RWPE2 (cell line): Measurements from ENCODE around the gene GPR84.

Source experiments
- ATAC-seq: fragments of 200-7000 bp; cut with Tn5 transposase; 3 replicates; pipeline ENCODE4 v1.9.1; 2021; ENCODE audit warnings: low read depth
- DNase-seq: peaks from one replicate; pipeline ENCODE4 v3.0.0-alpha.2; 2020; ENCODE audit warnings: low spot score
- H3K27ac ChIP-seq: fragments of 450-650 bp; 2 replicates; pipeline ENCODE4 v1.5.1; 2017; ENCODE audit warnings: mild to moderate bottlenecking; ENCODE audit not compliant: poor library complexity, severe bottlenecking
- H3K27me3 ChIP-seq: fragments of 250-450 bp; sonication (Bioruptor Pico); 2 replicates; pipeline ENCODE4 v1.5.1; 2021; ENCODE audit warnings: mild to moderate bottlenecking, moderate library complexity; ENCODE audit not compliant: insufficient read depth, poor library complexity, severe bottlenecking
- H3K36me3 ChIP-seq: fragments of 250-450 bp; sonication (Bioruptor Pico); 2 replicates; pipeline ENCODE4 v1.5.1; 2020; ENCODE audit warnings: low read depth, mild to moderate bottlenecking, moderate library complexity
- H3K4me1 ChIP-seq: fragments of 250-450 bp; sonication (Bioruptor Pico); 2 replicates; pipeline ENCODE4 v1.5.1; 2021; ENCODE audit warnings: mild to moderate bottlenecking, moderate library complexity; ENCODE audit not compliant: insufficient read depth, poor library complexity, severe bottlenecking
- H3K4me3 ChIP-seq: fragments of 250-450 bp; sonication (Bioruptor Pico); 2 replicates; pipeline ENCODE4 v1.5.1; 2021; ENCODE audit warnings: mild to moderate bottlenecking, moderate library complexity; ENCODE audit not compliant: severe bottlenecking
- H3K9me3 ChIP-seq: fragments of 250-450 bp; sonication (Bioruptor Pico); 2 replicates; pipeline ENCODE4 v1.5.1; 2021; ENCODE audit warnings: mild to moderate bottlenecking, moderate library complexity; ENCODE audit not compliant: severe bottlenecking
- TF ChIP-seq, protein P1 (sequence below): fragments of 450-650 bp; IDR thresholded peaks from one replicate; pipeline ENCODE4 v1.5.1; 2017; ENCODE audit warnings: mild to moderate bottlenecking, moderate library complexity; ENCODE audit not compliant: poor library complexity, severe bottlenecking

The GPR84 gene

DNA sequence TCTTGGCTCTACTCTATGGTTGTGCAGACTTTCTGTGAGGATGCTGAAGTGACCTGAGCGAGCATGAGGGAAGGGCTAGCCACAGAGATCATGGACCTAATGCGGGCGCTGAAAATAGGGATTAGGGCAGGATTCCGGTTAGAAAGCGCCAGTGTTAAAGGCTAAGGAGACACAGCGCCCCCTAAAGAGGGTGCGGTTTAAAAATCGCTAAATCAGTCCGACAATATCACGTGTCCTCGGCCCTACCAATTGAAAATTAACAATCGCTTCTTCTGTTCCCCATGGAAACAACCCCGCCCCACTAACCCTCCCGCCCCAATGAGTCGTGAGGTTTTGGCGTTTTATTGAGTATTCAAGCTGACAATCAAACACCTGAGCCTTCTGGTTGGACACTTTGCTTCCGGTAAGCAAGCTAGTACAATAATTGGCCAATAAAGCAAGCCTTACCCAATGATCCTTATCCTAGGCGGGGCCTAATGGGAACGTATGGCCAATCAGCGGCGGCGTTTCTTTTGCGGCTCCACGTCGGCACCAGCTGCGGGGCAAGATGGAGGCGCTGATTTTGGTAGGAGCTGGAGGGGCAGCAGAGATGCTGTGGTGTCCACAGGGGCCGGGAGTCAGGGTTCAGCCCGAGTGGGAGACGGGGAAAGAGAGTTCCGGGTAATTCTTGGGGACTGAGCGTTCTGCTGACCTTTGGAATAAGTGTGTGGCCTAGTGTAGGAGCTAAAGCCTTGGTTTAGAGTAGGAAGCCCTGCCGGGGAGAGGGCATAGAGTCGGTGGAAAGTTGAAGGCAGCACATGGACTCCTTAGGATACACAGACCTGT is 39.5 kb downstream of the GPR84 start, which contains the start of gene COPZ1:
TSS of gene COPZ1 (plus strand) at position 515 of the 825 bp plus-strand sequence. CDS start at position 548, 33 bp downstream.
- no peaks in the 10 kb centered on the region for H3K9me3 ChIP-seq
- peak within 1 kb of the TSS; percentile 70 for H3K4me3 ChIP-seq
- TF ChIP-seq, protein P1, sequence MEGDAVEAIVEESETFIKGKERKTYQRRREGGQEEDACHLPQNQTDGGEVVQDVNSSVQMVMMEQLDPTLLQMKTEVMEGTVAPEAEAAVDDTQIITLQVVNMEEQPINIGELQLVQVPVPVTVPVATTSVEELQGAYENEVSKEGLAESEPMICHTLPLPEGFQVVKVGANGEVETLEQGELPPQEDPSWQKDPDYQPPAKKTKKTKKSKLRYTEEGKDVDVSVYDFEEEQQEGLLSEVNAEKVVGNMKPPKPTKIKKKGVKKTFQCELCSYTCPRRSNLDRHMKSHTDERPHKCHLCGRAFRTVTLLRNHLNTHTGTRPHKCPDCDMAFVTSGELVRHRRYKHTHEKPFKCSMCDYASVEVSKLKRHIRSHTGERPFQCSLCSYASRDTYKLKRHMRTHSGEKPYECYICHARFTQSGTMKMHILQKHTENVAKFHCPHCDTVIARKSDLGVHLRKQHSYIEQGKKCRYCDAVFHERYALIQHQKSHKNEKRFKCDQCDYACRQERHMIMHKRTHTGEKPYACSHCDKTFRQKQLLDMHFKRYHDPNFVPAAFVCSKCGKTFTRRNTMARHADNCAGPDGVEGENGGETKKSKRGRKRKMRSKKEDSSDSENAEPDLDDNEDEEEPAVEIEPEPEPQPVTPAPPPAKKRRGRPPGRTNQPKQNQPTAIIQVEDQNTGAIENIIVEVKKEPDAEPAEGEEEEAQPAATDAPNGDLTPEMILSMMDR: peak; percentile 96
- H3K27ac ChIP-seq: peak within 1 kb of the TSS; percentile 58
- DNase-seq (peak; percentile 93), ATAC-seq (peak; percentile 97)
- peaks cover 21% of the 10 kb centered on the region for H3K36me3 ChIP-seq
- H3K4me1 ChIP-seq: peaks cover 36% of the 10 kb centered on the region
- no peaks in the 10 kb centered on the region for H3K27me3 ChIP-seq

GRCh38 chr12:54321363-54321762 is 42.9 kb downstream of the GPR84 start:
- no peak for ATAC-seq
- H3K27me3 ChIP-seq: no peaks in the 10 kb centered on the region
- peaks cover 3% of the 10 kb centered on the region; the same call in 1 of the 2 replicates for H3K36me3 ChIP-seq
- TF ChIP-seq, protein P1: no peak
- H3K4me1 ChIP-seq: peaks cover 7% of the 10 kb centered on the region
- H3K4me3 ChIP-seq: no peak overlapping the region
- H3K27ac ChIP-seq: no peak overlapping the region
- no peaks in the 10 kb centered on the region for H3K9me3 ChIP-seq
- DNase-seq: no peak
